A673 (cell line): ENCODE results near the gene ARHGAP44.

ENCODE experiments used
- EZH2 ChIP-seq: fragments of 200-600 bp; sonication (generic); IDR thresholded peaks from 2 replicates; pipeline ENCODE4 v1.6.1; 2017; ENCODE audit warnings: borderline replicate concordance, low read depth, mild to moderate bottlenecking, mixed read lengths, antibody characterized with exemption, low read length; ENCODE audit not compliant: poor library complexity, severe bottlenecking
- TF ChIP-seq, protein P1 (sequence below): fragments of 300-800, 200-600 bp; sonication (generic); conservative IDR thresholded peaks from 2 replicates; pipeline ENCODE4 v1.5.1; 2017; ENCODE audit warnings: low read depth, mild to moderate bottlenecking, antibody characterized with exemption, low read length, moderate library complexity, mixed read lengths

DNA sequence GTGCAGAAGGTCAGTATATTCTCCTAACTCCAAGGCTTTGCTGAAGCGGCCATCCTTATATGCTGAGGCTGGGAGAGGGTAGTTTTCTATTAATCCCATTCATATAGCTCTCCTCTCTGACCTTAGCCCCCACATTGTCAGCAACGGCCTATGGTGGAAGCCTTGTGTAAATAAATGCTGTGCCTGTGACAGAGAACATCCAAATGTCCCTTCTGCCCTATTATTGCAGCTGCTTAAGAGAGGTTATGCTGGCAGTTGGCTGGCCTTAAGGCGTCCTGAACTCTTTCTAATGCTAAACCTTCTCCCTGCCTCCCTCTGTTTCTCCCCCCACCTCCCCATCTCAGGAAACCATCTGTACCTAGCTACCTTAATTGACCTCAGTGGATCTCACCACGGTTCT, 53.6 kb downstream of the ARHGAP44 start:
- TF ChIP-seq, protein P1, sequence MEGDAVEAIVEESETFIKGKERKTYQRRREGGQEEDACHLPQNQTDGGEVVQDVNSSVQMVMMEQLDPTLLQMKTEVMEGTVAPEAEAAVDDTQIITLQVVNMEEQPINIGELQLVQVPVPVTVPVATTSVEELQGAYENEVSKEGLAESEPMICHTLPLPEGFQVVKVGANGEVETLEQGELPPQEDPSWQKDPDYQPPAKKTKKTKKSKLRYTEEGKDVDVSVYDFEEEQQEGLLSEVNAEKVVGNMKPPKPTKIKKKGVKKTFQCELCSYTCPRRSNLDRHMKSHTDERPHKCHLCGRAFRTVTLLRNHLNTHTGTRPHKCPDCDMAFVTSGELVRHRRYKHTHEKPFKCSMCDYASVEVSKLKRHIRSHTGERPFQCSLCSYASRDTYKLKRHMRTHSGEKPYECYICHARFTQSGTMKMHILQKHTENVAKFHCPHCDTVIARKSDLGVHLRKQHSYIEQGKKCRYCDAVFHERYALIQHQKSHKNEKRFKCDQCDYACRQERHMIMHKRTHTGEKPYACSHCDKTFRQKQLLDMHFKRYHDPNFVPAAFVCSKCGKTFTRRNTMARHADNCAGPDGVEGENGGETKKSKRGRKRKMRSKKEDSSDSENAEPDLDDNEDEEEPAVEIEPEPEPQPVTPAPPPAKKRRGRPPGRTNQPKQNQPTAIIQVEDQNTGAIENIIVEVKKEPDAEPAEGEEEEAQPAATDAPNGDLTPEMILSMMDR, result no peak
- no peak for TF ChIP-seq EZH2
